ENCODE results near the gene YWHAB. TPM values are rescaled to one million over a fixed set of nuclear protein-coding genes. Genes with fewer than 3 reads are reported as not detected.

The YWHAB gene
- total RNA-seq, 4 donors from 2014 or later: 114 to 153 (median 143) TPM

DNA sequence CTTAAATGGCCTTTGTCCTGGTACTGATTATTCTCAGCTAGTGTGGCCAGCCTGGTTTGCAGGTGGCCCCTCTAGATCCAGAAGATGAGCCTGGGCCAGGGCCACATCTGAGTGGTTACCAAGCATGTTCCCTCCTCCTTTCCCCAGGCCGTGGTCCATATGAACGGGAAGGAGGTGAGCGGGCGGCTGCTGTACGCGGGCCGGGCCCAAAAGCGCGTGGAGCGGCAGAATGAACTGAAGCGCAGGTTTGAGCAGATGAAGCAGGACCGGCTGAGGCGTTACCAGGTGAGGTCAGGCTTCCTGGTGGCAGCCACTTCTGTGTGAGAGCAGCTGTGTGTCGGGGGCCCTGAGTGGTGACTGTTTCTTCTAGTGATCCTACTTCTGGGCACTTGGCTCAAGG is 35.9 kb downstream of the YWHAB start:
- DNase-seq (ENCODE audit: low spot score): no peak
- TF ChIP-seq CTCF (IDR thresholded peaks at IDR 0.05): no peak
- no peak for ATAC-seq (ENCODE audit: low FRiP score)

DNA sequence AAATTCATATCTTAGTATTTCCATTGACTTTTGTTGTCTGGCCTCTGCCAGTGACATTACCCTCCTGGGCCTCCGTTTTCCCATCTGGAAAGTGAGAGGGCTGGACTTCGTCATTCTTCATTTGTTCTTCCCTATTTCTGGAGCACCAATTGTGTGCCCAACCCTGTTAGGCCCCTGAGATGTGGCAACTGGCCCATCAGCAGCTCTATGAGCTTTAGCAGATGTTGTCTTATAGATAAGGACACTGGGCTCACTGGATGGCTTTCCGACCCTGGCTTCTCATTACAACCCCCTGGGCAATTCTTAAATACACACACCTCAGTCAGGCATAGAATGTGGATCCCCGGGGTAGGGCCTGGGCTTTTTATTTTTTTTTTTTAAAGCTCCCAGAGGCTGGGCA is 39.0 kb downstream of the YWHAB start:
- no peak for DNase-seq (ENCODE audit: low spot score)
- TF ChIP-seq CTCF (IDR thresholded peaks at IDR 0.05): no peak
- ATAC-seq (ENCODE audit: low FRiP score): no peak

GRCh38 chr20:44928595-44928994 is 43.1 kb downstream of the YWHAB start:
- no peak for TF ChIP-seq CTCF (IDR thresholded peaks at IDR 0.05)
- ATAC-seq (ENCODE audit: low FRiP score) (no peak), DNase-seq (ENCODE audit: low spot score) (no peak)

DNA sequence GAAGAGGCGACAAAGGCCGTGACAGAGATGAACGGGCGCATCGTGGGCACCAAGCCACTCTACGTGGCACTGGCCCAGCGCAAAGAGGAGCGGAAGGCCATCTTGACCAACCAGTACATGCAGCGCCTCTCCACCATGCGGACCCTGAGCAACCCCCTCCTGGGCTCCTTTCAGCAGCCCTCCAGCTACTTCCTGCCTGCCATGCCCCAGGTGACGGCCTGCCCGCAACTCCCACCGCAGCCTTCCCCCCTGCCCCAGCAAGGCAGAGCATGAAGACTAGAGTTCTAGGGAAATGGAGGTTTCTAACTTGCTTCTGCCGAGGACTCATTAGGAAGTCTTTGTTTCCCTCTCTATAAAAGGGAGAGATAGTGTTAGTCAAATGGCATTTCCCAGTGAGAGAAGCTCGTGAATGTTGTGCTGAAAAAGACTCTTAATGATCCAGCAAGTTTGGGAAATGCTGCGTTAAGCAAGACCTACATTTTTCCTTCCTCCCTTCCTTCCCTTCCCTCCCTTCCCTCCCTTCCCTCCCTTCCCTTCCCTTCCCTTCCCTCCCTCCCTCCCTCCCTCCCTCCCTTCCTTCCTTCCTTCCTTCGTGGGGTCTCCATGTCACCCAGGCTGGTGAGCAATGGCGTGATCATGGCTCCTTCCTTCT is 45.1 kb downstream of the YWHAB start:
- ATAC-seq (ENCODE audit: low FRiP score): no peak

GRCh38 chr20:44931911-44932310 is 46.4 kb downstream of the YWHAB start:
- ATAC-seq (ENCODE audit: low FRiP score) (no peak), DNase-seq (ENCODE audit: low spot score) (no peak)
- no peak for TF ChIP-seq CTCF (IDR thresholded peaks at IDR 0.05)

More for the DNA sequence above, 45.1 kb downstream of the YWHAB start:
- no peak for TF ChIP-seq CTCF (IDR thresholded peaks at IDR 0.05)
- DNase-seq (ENCODE audit: low spot score): no peak

GRCh38 chr20:44932916-44933315 is 47.4 kb downstream of the YWHAB start:
- DNase-seq (ENCODE audit: low spot score) (no peak), ATAC-seq (ENCODE audit: low FRiP score) (no peak)
- TF ChIP-seq CTCF (IDR thresholded peaks at IDR 0.05): no peak

GRCh38 chr20:44936510-44936909 is 51.0 kb downstream of the YWHAB start:
- ATAC-seq (ENCODE audit: low FRiP score) (no peak), DNase-seq (ENCODE audit: low spot score) (no peak)
- no peak for TF ChIP-seq CTCF (IDR thresholded peaks at IDR 0.05)
